HK-2 (cell line): Measurements from ENCODE around the gene MIER3.
"Not testable (repeated sequence)": the region's sequence is repeated elsewhere in the genome, so short reads cannot be mapped to it uniquely, and the experiment has no call there.

Experiments
- DNase-seq: peaks from one replicate; pipeline ENCODE4 v3.0.0-alpha.2; 2018; ENCODE audit not compliant: unreplicated experiment

MIER3 gene

GRCh38 chr5:56951946-56952691, at the start of gene MIER3:
TSS of gene MIER3 (minus strand) at chr5:56952123. CDS start at chr5:56952102, 21 bp downstream.
- peak; percentile 70 for DNase-seq

GRCh38 chr5:56995596-56995995, 43.7 kb upstream of the MIER3 start:
- DNase-seq = no peak

- no peak for DNase-seq
These were observed 41.3 kb upstream of the MIER3 start for GRCh38 chr5:56993241-56993640.

GRCh38 chr5:56989676-56990075, 37.8 kb upstream of the MIER3 start:
- no peak for DNase-seq

- DNase-seq = no peak
These were observed 36.6 kb upstream of the MIER3 start for GRCh38 chr5:56988490-56988889.

GRCh38 chr5:56987171-56987570, 35.2 kb upstream of the MIER3 start:
- DNase-seq = no peak

GRCh38 chr5:56986626-56986947, 34.7 kb upstream of the MIER3 start:
- DNase-seq = peak; percentile 43

GRCh38 chr5:56985936-56986625, 34.2 kb upstream of the MIER3 start:
- DNase-seq = no peak

GRCh38 chr5:56984445-56984844, 32.5 kb upstream of the MIER3 start:
- peak; percentile 16 for DNase-seq

GRCh38 chr5:56983593-56984361, 31.9 kb upstream of the MIER3 start:
- DNase-seq = no peak

- DNase-seq = no peak
These were observed 29.8 kb upstream of the MIER3 start for GRCh38 chr5:56981548-56982315.

GRCh38 chr5:56979968-56980367, 28.0 kb upstream of the MIER3 start:
- DNase-seq = no peak

- DNase-seq = not testable (repeated sequence)
These were observed 27.6 kb upstream of the MIER3 start for GRCh38 chr5:56979526-56979925.

- no peak for DNase-seq
These were observed 25.9 kb upstream of the MIER3 start for GRCh38 chr5:56977822-56978221.

- DNase-seq = no peak
These were observed 25.1 kb upstream of the MIER3 start for GRCh38 chr5:56977021-56977420.

GRCh38 chr5:56974241-56974640, 22.3 kb upstream of the MIER3 start:
- no peak for DNase-seq

- no peak for DNase-seq
These were observed 21.6 kb upstream of the MIER3 start for GRCh38 chr5:56973473-56973872.

- no peak for DNase-seq
These were observed 19.4 kb upstream of the MIER3 start for GRCh38 chr5:56971275-56971674.

GRCh38 chr5:56964173-56964572, 12.2 kb upstream of the MIER3 start:
- DNase-seq = no peak

GRCh38 chr5:56963246-56963645, 11.3 kb upstream of the MIER3 start:
- DNase-seq = no peak

- no peak for DNase-seq
These were observed 10.4 kb upstream of the MIER3 start for GRCh38 chr5:56962286-56962685.

- no peak for DNase-seq
These were observed 9.8 kb upstream of the MIER3 start for GRCh38 chr5:56961746-56962145.
